HEK293 (cell line): ENCODE results near the gene PSD2.

Experiments used
- CTCF ChIA-PET: fragments of 350-600 bp; formaldehyde crosslinking; extraction: SDS; loops from one replicate; lab custom pipeline; 2021; ENCODE audit warnings: antibody characterized with exemption; lab: Yijun Ruan, JAX
- POLR2A ChIA-PET: fragments of 300-600 bp; formaldehyde crosslinking; extraction: SDS; loops from one replicate; lab custom pipeline; 2020; ENCODE audit warnings: antibody characterized with exemption, inconsistent platforms; lab: Yijun Ruan, JAX
- H3K27ac ChIP-seq: fragments of 200-500 bp; sonication (Bioruptor generic); 2 replicates; pipeline ENCODE4 v1.5.1; 2014; ENCODE audit warnings: low read depth, low read length, control low read depth, inconsistent platforms; ENCODE audit errors: extremely low read depth
- H3K36me3 ChIP-seq, 2 experiments: fragments of 200-500 bp in 1 of 2; sonication (Bioruptor generic) in 1 of 2; 1 replicate in 1 of 2; 2 replicates in 1 of 2; pipeline ENCODE4 v1.5.1; 2014 to 2017; ENCODE audit warnings: inconsistent platforms in 2 of 2, low read length in 2 of 2; ENCODE audit not compliant: control insufficient read depth in 2 of 2, insufficient read depth in 1 of 2
- H3K4me1 ChIP-seq: fragments of 200-500 bp; sonication (Bioruptor generic); 2 replicates; pipeline ENCODE4 v1.5.1; 2014; ENCODE audit warnings: mild to moderate bottlenecking, low read length, inconsistent platforms; ENCODE audit not compliant: control insufficient read depth, insufficient read depth
- H3K4me3 ChIP-seq: 2 replicates; pipeline ENCODE4 v1.5.1; 2011; ENCODE audit warnings: low read depth, mild to moderate bottlenecking, control low read depth, low read length, moderate library complexity
- H3K9me3 ChIP-seq: fragments of 200-500 bp; sonication (Bioruptor generic); 2 replicates; pipeline ENCODE4 v1.5.1; 2014; ENCODE audit warnings: low read depth, low read length, inconsistent platforms; ENCODE audit not compliant: control insufficient read depth, insufficient read depth
- GFI1B ChIP-seq: fragments of 450-650 bp; formaldehyde crosslinking; IDR thresholded peaks from 2 replicates; pipeline ENCODE4 v1.5.1; 2016; ENCODE audit warnings: missing biosample characterization, missing genetic modification characterization
- IKZF3 ChIP-seq: fragments of 450-650 bp; IDR thresholded peaks from 2 replicates; pipeline ENCODE4 v1.5.0; 2018; ENCODE audit warnings: missing biosample characterization, mild to moderate bottlenecking, missing genetic modification characterization, moderate library complexity
- PRDM10 ChIP-seq: fragments of 450-650 bp; formaldehyde crosslinking; IDR thresholded peaks from 2 replicates; pipeline ENCODE4 v1.5.1; 2016; ENCODE audit warnings: missing biosample characterization, missing genetic modification characterization
- PRDM6 ChIP-seq: fragments of 450-650 bp; formaldehyde crosslinking; IDR thresholded peaks from 2 replicates; pipeline ENCODE4 v1.5.1; 2017; ENCODE audit warnings: missing biosample characterization, missing genetic modification characterization
- SCRT2 ChIP-seq: fragments of 450-650 bp; formaldehyde crosslinking; IDR thresholded peaks from 2 replicates; pipeline ENCODE4 v1.5.1; 2016; ENCODE audit warnings: missing biosample characterization, missing genetic modification characterization
- ZBTB17 ChIP-seq: fragments of 450-650 bp; formaldehyde crosslinking; IDR thresholded peaks from 2 replicates; pipeline ENCODE4 v1.5.1; 2016; ENCODE audit warnings: missing biosample characterization, missing genetic modification characterization
- ZBTB21 ChIP-seq: fragments of 450-650 bp; formaldehyde crosslinking; IDR thresholded peaks from 2 replicates; pipeline ENCODE4 v1.5.1; 2017; ENCODE audit warnings: missing biosample characterization, missing genetic modification characterization
- ZBTB48 ChIP-seq: fragments of 450-650 bp; formaldehyde crosslinking; IDR thresholded peaks from 2 replicates; pipeline ENCODE4 v1.5.1; 2016; ENCODE audit warnings: missing biosample characterization, missing genetic modification characterization
- ZBTB49 ChIP-seq: fragments of 450-650 bp; formaldehyde crosslinking; IDR thresholded peaks from 2 replicates; pipeline ENCODE4 v1.5.1; 2016; ENCODE audit warnings: missing biosample characterization, missing genetic modification characterization, low read depth
- ZBTB7A ChIP-seq: fragments of 450-650 bp; formaldehyde crosslinking; IDR thresholded peaks from 2 replicates; pipeline ENCODE4 v1.5.1; 2016; ENCODE audit warnings: low read depth, missing biosample characterization, missing genetic modification characterization
- ZIC2 ChIP-seq: fragments of 450-650 bp; formaldehyde crosslinking; IDR thresholded peaks from 2 replicates; pipeline ENCODE4 v1.5.1; 2016; ENCODE audit warnings: missing biosample characterization, missing genetic modification characterization
- ZNF121 ChIP-seq: fragments of 450-650 bp; formaldehyde crosslinking; IDR thresholded peaks from 2 replicates; pipeline ENCODE4 v1.5.1; 2016; ENCODE audit warnings: missing biosample characterization, missing genetic modification characterization
- ZNF169 ChIP-seq: fragments of 450-650 bp; formaldehyde crosslinking; IDR thresholded peaks from 2 replicates; pipeline ENCODE4 v1.5.1; 2016; ENCODE audit warnings: missing biosample characterization, missing genetic modification characterization
- ZNF223 ChIP-seq: fragments of 450-650 bp; formaldehyde crosslinking; IDR thresholded peaks from 2 replicates; pipeline ENCODE4 v1.5.1; 2016; ENCODE audit warnings: missing biosample characterization, missing genetic modification characterization
- ZNF24 ChIP-seq: fragments of 450-650 bp; formaldehyde crosslinking; IDR thresholded peaks from 2 replicates; pipeline ENCODE4 v1.5.1; 2016; ENCODE audit warnings: missing biosample characterization, missing genetic modification characterization
- ZNF335 ChIP-seq: fragments of 450-650 bp; formaldehyde crosslinking; conservative IDR thresholded peaks from 2 replicates; pipeline ENCODE4 v1.5.1; 2016; ENCODE audit warnings: missing biosample characterization, missing genetic modification characterization
- ZNF37A ChIP-seq: fragments of 450-650 bp; IDR thresholded peaks from 2 replicates; pipeline ENCODE4 v1.5.1; 2018; ENCODE audit warnings: missing biosample characterization, missing genetic modification characterization
- ZNF488 ChIP-seq: fragments of 450-650 bp; formaldehyde crosslinking; IDR thresholded peaks from 2 replicates; pipeline ENCODE4 v1.5.1; 2016; ENCODE audit warnings: missing biosample characterization, missing genetic modification characterization
- ZNF596 ChIP-seq: fragments of 450-650 bp; IDR thresholded peaks from 2 replicates; pipeline ENCODE4 v1.5.0; 2018; ENCODE audit warnings: missing biosample characterization, mild to moderate bottlenecking, missing genetic modification characterization, moderate library complexity
- ZNF777 ChIP-seq: fragments of 450-650 bp; formaldehyde crosslinking; IDR thresholded peaks from 2 replicates; pipeline ENCODE4 v1.5.1; 2017; ENCODE audit warnings: missing biosample characterization, missing genetic modification characterization, borderline replicate concordance

The PSD2 gene

GRCh38 chr5:139746691-139747582 lies 48.7 kb upstream of the PSD2 start (continued):
- TF ChIP-seq PRDM10 (tag by site-specific recombination) (peak; percentile 90), ZBTB48 (peak; percentile 100), ZNF121 (tag by site-specific recombination) (peak; percentile 45), ZIC2 (tag by site-specific recombination) (peak; percentile 97), ZBTB17 (peak; percentile 96), ZNF223 (no peak)
- TF ChIP-seq, all 188 proteins: peak for 76

GRCh38 chr5:139747583-139748504 lies 47.8 kb upstream of the PSD2 start:
- H3K36me3 ChIP-seq = no peaks in the 10 kb centered on the region
- peak overlapping the region; percentile 17 for H3K4me3 ChIP-seq
- no peaks in the 10 kb centered on the region for H3K9me3 ChIP-seq
- H3K4me1 ChIP-seq = peaks cover 18% of the 10 kb centered on the region
- POLR2A ChIA-PET = interaction anchor here (1.1 to 4.6 kb wide), 5 partner anchors 18 to 110 kb away, joined by 3 to 25 read pairs (median 5); no protein-coding TSS in a partner anchor
- CTCF ChIA-PET = interaction anchor here (1.1 to 2.2 kb wide), 4 partner anchors 15 to 95 kb away, joined by 3 to 12 read pairs (median 3); no protein-coding TSS in a partner anchor
- peak overlapping the region; percentile 67; the same call in 1 of the 2 replicates for H3K27ac ChIP-seq
- TF ChIP-seq IKZF3 (tag by site-specific recombination) (no peak), SCRT2 (tag by site-specific recombination) (0 out of 2 replicates have a peak, but pooled peaks have one; percentile 50), ZNF777 (tag by site-specific recombination) (peak; percentile 13; the same call in 1 of the 2 replicates), ZNF596 (no peak), ZNF37A (no peak), ZBTB7A (tag by site-specific recombination) (peak; percentile 82; the same call in 1 of the 2 replicates), ZNF488 (tag by site-specific recombination) (no peak), ZBTB21 (tag by site-specific recombination) (peak; percentile 20; the same call in 1 of the 2 replicates), ZNF335 (tag by site-specific recombination) (peak; percentile 79), PRDM6 (tag by site-specific recombination) (no peak), ZNF24 (peak; percentile 66; the same call in 1 of the 2 replicates), PRDM10 (tag by site-specific recombination) (peak; percentile 35), ZBTB49 (no peak), GFI1B (tag by site-specific recombination) (peak; percentile 41; the same call in 1 of the 2 replicates), ZNF169 (tag by site-specific recombination) (no peak)
